Endodermal cell (in vitro differentiated cells): ENCODE results near the gene NCBP2L. TPM values are rescaled to one million over a fixed set of nuclear protein-coding genes. Genes with fewer than 3 reads are reported as not detected.

Source experiments
- DNase-seq: peaks from one replicate; pipeline ENCODE4 v3.0.0-alpha.2; 2017
- H3K27ac ChIP-seq: 2 replicates; pipeline ENCODE4 v1.5.1; 2013; ENCODE audit warnings: mild to moderate bottlenecking, low read depth, low read length, moderate library complexity
- H3K27me3 ChIP-seq: 2 replicates; pipeline ENCODE4 v1.6.1; 2013; ENCODE audit warnings: mild to moderate bottlenecking, low read length, moderate library complexity; ENCODE audit not compliant: insufficient read depth, control insufficient read depth, poor library complexity, severe bottlenecking
- H3K36me3 ChIP-seq: 2 replicates; pipeline ENCODE4 v1.7.0; 2013; ENCODE audit warnings: mild to moderate bottlenecking, low read length, moderate library complexity; ENCODE audit not compliant: control insufficient read depth, insufficient read depth
- H3K4me1 ChIP-seq: one replicate; pipeline ENCODE4 v1.7.0; 2013; ENCODE audit warnings: low read length; ENCODE audit not compliant: control insufficient read depth, insufficient read depth
- H3K4me3 ChIP-seq: 2 replicates; pipeline ENCODE4 v1.5.1; 2013; ENCODE audit warnings: mild to moderate bottlenecking, low read length, moderate library complexity
- H3K9ac ChIP-seq: 2 replicates; pipeline ENCODE4 v1.6.1; 2013; ENCODE audit warnings: mild to moderate bottlenecking, low read length, moderate library complexity; ENCODE audit not compliant: poor library complexity, severe bottlenecking; ENCODE audit errors: extremely low read depth
- H3K9me3 ChIP-seq: 2 replicates; pipeline ENCODE4 v1.6.1; 2013; ENCODE audit warnings: mild to moderate bottlenecking, low read length, moderate library complexity; ENCODE audit not compliant: control insufficient read depth
- H3K27ac Mint-ChIP-seq: 2 replicates; pipeline ENCODE4 v1.8.0; 2020; ENCODE audit warnings: mixed read lengths
- H3K27me3 Mint-ChIP-seq: 2 replicates; pipeline ENCODE4 v1.8.0; 2021; ENCODE audit warnings: mild to moderate bottlenecking, mixed read lengths; ENCODE audit not compliant: insufficient read depth
- H3K36me3 Mint-ChIP-seq: 2 replicates; pipeline ENCODE4 v1.8.0; 2020; ENCODE audit warnings: low read depth, mixed read lengths
- H3K4me1 Mint-ChIP-seq: 2 replicates; pipeline ENCODE4 v1.8.0; 2020; ENCODE audit warnings: mixed read lengths
- H3K4me3 Mint-ChIP-seq: 2 replicates; pipeline ENCODE4 v1.8.0; 2020; ENCODE audit warnings: mild to moderate bottlenecking, moderate library complexity, mixed read lengths
- H3K9me3 Mint-ChIP-seq: 2 replicates; pipeline ENCODE4 v1.8.0; 2020; ENCODE audit warnings: mild to moderate bottlenecking, mixed read lengths
- CTCF ChIP-seq: fragments of 200-600 bp; sonication (generic); conservative IDR thresholded peaks from 2 replicates; pipeline ENCODE4 v1.5.0; 2021; ENCODE audit warnings: antibody characterized with exemption, mild to moderate bottlenecking
- WGBS, 2 experiments: methylation state at CpG; one replicate each; pipeline versions ENCODE4 v1.1.5 to v1.1.7; 2013; ENCODE audit warnings: missing lambda C conversion rate in 2 of 2, mixed read lengths in 1 of 2; ENCODE audit not compliant: insufficient coverage in 1 of 2, insufficient read length in 1 of 2; 5-methylcytosine and 5-hydroxymethylcytosine counted together
- total RNA-seq, 2 donors: library from RNA; stranded (reverse); fragmentation: NEBNext Ultra II Directional in 1 of 2; extraction: Animal tissue kit (Norgen Biotek cat#: 25700) in 1 of 2; gene quantifications; 2 replicates in 1 of 2; 3 replicates in 1 of 2; pipeline ENCODE4 v1.2.1, GENCODE V29; 2021

Gene NCBP2L
- total RNA-seq, 2 donors from 2014 or later: not detected

DNA sequence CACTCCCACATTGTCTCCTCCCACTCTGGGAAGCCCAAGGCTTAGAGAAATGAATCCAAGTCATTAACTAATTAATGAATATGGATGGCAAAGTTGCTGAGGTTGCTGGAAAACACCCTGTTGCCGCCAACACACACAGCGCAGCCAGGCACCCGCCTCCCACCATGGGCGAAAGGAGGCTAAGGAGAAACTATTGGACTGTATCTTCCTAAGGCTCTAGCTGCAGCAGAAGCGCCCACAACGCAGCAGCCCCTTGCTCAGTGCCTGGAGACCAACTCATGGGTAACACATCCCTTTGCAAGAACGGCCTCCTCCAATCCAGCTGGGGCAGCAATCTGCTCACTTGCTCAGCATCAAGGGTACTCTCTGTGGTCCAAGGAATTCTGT lies 36.1 kb upstream of the NCBP2L start:
- 79 to 96% methylated on average over 4 to 7 of the region's 7 CpGs for WGBS, 2 experiments
- H3K9me3 Mint-ChIP-seq: peaks cover 9% of the 10 kb centered on the region
- Histone ChIP-seq H3K36me3 (no peaks in the 10 kb centered on the region), H3K4me3 (no peak overlapping the region), H3K27me3 (peaks cover 89% of the 10 kb centered on the region), H3K9ac (no peak overlapping the region), H3K4me1 (no peaks in the 10 kb centered on the region), H3K27ac (no peak overlapping the region), H3K9me3 (no peaks in the 10 kb centered on the region)
- peak overlapping the region; percentile 68 for H3K4me3 Mint-ChIP-seq
- DNase-seq: no peak
- no peak for TF ChIP-seq CTCF
- peaks cover 91% of the 10 kb centered on the region for H3K27me3 Mint-ChIP-seq
- H3K36me3 Mint-ChIP-seq: no peaks in the 10 kb centered on the region
- H3K4me1 Mint-ChIP-seq: peaks cover 26% of the 10 kb centered on the region
- H3K27ac Mint-ChIP-seq: no peak overlapping the region

- no peaks in the 10 kb centered on the region for H3K9me3 ChIP-seq
- WGBS, 2 experiments: 68% methylated on average over 22 of the region's 23 CpGs; no CpG with 5 or more reads in 1 of the 2 experiments
- H3K36me3 ChIP-seq: no peaks in the 10 kb centered on the region
- no peak for TF ChIP-seq CTCF
- Mint-ChIP-seq H3K27ac (no peak overlapping the region), H3K9me3 (peaks cover 9% of the 10 kb centered on the region), H3K27me3 (peaks cover 100% of the 10 kb centered on the region), H3K4me1 (peaks cover 13% of the 10 kb centered on the region), H3K4me3 (peak overlapping the region; percentile 68), H3K36me3 (no peaks in the 10 kb centered on the region)
- H3K27me3 ChIP-seq: peaks cover 100% of the 10 kb centered on the region
- H3K27ac ChIP-seq: no peak overlapping the region
- H3K4me1 ChIP-seq: no peaks in the 10 kb centered on the region
- DNase-seq: peak; percentile 56
- H3K4me3 ChIP-seq: no peak overlapping the region
- no peak overlapping the region for H3K9ac ChIP-seq
Measured at GRCh38 chrX:107742700-107743191, 34.8 kb upstream of the NCBP2L start.

DNA sequence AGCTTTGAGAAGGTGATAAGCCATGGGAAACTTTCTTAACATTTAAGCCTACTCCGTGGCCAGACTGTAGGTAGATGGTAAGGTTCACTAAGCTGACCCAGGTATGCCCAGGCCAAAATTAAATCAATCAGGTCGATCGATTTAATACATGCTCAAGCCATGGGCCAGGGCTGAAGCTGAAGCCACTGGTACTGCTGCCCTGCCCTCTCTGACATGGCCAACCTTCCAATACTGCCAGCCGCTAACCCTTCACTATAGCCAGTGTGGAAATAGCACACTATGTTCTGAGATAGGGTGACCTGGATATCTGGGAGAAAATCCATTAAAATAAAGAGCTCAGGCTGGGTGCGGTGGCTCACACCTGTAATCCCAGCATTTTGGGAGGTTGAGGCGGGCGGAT lies 33.5 kb upstream of the NCBP2L start:
- no peak for DNase-seq
- no peak overlapping the region for H3K9ac ChIP-seq
- H3K4me3 ChIP-seq: no peak overlapping the region
- H3K36me3 ChIP-seq: no peaks in the 10 kb centered on the region
- Mint-ChIP-seq H3K4me3 (no peak overlapping the region), H3K4me1 (peaks cover 11% of the 10 kb centered on the region), H3K27ac (no peak overlapping the region), H3K36me3 (no peaks in the 10 kb centered on the region), H3K9me3 (peaks cover 9% of the 10 kb centered on the region), H3K27me3 (peaks cover 100% of the 10 kb centered on the region)
- WGBS, 2 experiments: 92 to 93% methylated on average over 4 to 7 of the region's 7 CpGs
- no peak for TF ChIP-seq CTCF
- no peaks in the 10 kb centered on the region for H3K9me3 ChIP-seq
- no peak overlapping the region for H3K27ac ChIP-seq
- H3K4me1 ChIP-seq: no peaks in the 10 kb centered on the region
- H3K27me3 ChIP-seq: peaks cover 100% of the 10 kb centered on the region
